Transverse colon (tissue), 4 donors: ENCODE results near the gene RGN.

ENCODE experiments used
- CTCF ChIP-seq, 5 experiments: fragments of 200-600 bp in 3 of 5; fragments of 450-650 bp in 2 of 5; sonication (generic) in 3 of 5; IDR thresholded peaks; 1 replicate in 2 of 5; 2 replicates in 3 of 5; pipeline ENCODE4 v1.5.1; 2016 to 2017; ENCODE audit warnings: antibody characterized with exemption in 5 of 5, inconsistent platforms in 3 of 5, mild to moderate bottlenecking in 2 of 5, moderate library complexity in 1 of 5
- EP300 ChIP-seq: sonication (generic); formaldehyde crosslinking; IDR thresholded peaks from one replicate; pipeline ENCODE4 v1.6.1; 2017; ENCODE audit warnings: antibody characterized with exemption, low read depth
- POLR2A ChIP-seq: fragments of 450-650 bp; IDR thresholded peaks from one replicate; pipeline ENCODE4 v1.6.1; 2016; ENCODE audit warnings: antibody characterized with exemption, mild to moderate bottlenecking, moderate library complexity
- POLR2AphosphoS5 ChIP-seq, 3 donors: sonication (generic); formaldehyde crosslinking; IDR thresholded peaks; one replicate each; pipeline ENCODE4 v1.6.1; 2016; ENCODE audit warnings: antibody characterized with exemption in 3 of 3

DNA sequence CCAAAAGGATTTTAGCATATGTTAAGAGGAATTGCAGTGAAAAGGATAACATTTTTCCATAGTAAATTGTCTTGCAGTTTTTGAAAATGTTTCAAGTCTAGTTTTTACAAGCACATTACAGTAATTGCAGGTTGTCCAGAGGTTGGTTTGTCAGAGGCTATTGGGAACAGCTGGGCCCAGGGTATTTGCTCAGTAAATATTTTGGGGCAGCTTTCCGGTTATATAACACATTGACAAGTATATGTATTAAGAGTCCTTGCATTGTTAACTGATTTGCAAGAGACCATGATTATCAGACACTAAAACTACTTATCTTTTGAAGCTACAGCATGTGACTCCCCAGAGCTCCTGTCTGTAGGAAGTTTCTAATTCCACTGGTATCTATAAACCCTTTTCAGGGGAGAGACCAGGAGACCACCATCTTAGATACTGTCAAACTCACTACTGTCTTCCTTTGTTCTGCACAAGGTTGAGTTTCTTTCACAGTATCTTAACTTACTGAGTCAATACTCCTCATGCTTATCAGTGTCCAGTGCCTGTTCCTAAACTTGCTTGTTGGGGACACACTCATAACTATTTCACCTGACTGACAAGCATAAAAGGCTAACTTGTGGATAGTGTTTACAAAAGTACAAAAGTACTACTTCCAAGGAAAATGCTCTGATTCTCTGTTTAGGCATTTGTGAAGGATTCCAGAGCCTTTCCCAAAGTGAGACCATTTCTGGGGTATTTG is 18.9 kb upstream of the RGN start:
- TF ChIP-seq CTCF (IDR thresholded peaks at IDR 0.05), result no peak
- no peak for TF ChIP-seq EP300
- TF ChIP-seq POLR2A, result no peak
- no peak for TF ChIP-seq POLR2AphosphoS5 (IDR thresholded peaks at IDR 0.05)
